Spleen (tissue), 7 donors: ENCODE results near the gene RPGRIP1.

Experiments used
- POLR2A ChIP-seq, 3 donors: fragments of 450-650 bp; IDR thresholded peaks; one replicate each; pipeline ENCODE4 v1.5.1; 2017; ENCODE audit warnings: antibody characterized with exemption in 3 of 3, mild to moderate bottlenecking in 1 of 3
- TF ChIP-seq, protein P1 (sequence below), 11 experiments: fragments of 200-600 bp in 7 of 11; fragments of 450-650 bp in 4 of 11; sonication (generic) in 4 of 11; IDR thresholded peaks in 8 of 11; conservative IDR thresholded peaks in 3 of 11; 1 replicate in 7 of 11; 2 replicates in 4 of 11; pipeline versions ENCODE4 v1.4.0 to v1.8.0; 2016 to 2021; ENCODE audit warnings: antibody characterized with exemption in 11 of 11, inconsistent platforms in 4 of 11, mild to moderate bottlenecking in 1 of 11
- donor health status: DM: no; HTN: no; CAD: no; lungs with moderate emphysema.
- donor health status: DM: no; HTN: no; CAD: no.
- donor health status: DM: no; HTN: no; CAD: no.

DNA sequence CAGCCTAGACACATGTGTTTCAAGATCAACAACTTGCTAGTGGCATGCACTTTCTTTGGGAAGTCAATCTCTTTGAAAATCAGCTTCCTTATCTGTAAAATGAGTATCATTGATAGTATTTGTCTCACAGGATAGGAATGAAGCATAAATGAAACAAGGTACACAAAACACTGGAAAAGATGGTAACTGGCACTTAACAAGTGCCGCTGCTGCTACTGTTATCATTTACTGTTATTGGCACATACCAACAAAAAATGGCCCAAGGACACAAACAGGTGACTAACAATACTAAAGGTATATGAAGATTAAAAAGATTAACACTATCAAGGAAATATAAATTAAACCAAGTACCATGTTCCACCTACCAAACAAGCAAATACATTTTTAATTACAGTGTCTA lies 31.5 kb upstream of the RPGRIP1 start:
- TF ChIP-seq, protein P1, sequence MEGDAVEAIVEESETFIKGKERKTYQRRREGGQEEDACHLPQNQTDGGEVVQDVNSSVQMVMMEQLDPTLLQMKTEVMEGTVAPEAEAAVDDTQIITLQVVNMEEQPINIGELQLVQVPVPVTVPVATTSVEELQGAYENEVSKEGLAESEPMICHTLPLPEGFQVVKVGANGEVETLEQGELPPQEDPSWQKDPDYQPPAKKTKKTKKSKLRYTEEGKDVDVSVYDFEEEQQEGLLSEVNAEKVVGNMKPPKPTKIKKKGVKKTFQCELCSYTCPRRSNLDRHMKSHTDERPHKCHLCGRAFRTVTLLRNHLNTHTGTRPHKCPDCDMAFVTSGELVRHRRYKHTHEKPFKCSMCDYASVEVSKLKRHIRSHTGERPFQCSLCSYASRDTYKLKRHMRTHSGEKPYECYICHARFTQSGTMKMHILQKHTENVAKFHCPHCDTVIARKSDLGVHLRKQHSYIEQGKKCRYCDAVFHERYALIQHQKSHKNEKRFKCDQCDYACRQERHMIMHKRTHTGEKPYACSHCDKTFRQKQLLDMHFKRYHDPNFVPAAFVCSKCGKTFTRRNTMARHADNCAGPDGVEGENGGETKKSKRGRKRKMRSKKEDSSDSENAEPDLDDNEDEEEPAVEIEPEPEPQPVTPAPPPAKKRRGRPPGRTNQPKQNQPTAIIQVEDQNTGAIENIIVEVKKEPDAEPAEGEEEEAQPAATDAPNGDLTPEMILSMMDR (IDR thresholded peaks at IDR 0.05 in 8 of 11, conservative IDR thresholded peaks at IDR 0.05 in 3 of 11) = no peak
- TF ChIP-seq POLR2A (IDR thresholded peaks at IDR 0.05) = no peak
